Esophagus (tissue), 2 donors: ENCODE data around the gene HPSE2. TPM values are rescaled to one million over a fixed set of nuclear protein-coding genes. Genes with fewer than 3 reads are reported as not detected.

Source experiments
- H3K27ac ChIP-seq, 2 donors: one replicate each; pipeline ENCODE4 v1.5.1; 2013; ENCODE audit warnings: low read depth in 2 of 2, mild to moderate bottlenecking in 2 of 2, inconsistent platforms in 1 of 2, low read length in 1 of 2, moderate library complexity in 1 of 2
- H3K27me3 ChIP-seq, 2 donors: one replicate each; pipeline ENCODE4 v1.6.1; 2013; ENCODE audit warnings: low read length in 2 of 2, control low read depth in 1 of 2, mild to moderate bottlenecking in 1 of 2; ENCODE audit not compliant: insufficient read depth in 2 of 2, control insufficient read depth in 1 of 2
- H3K36me3 ChIP-seq, 2 donors: one replicate each; pipeline ENCODE4 v1.6.1; 2013; ENCODE audit warnings: low read length in 1 of 2; ENCODE audit not compliant: control insufficient read depth in 2 of 2, insufficient read depth in 2 of 2
- H3K4me1 ChIP-seq, 2 donors: one replicate each; pipeline ENCODE4 v1.6.1; 2013; ENCODE audit warnings: low read length in 1 of 2; ENCODE audit not compliant: control insufficient read depth in 2 of 2, insufficient read depth in 2 of 2
- H3K4me3 ChIP-seq, 2 donors: one replicate each; pipeline ENCODE4 v1.5.1; 2013; ENCODE audit warnings: low read length in 2 of 2, mild to moderate bottlenecking in 2 of 2, low read depth in 1 of 2, moderate library complexity in 1 of 2
- H3K9me3 ChIP-seq, 2 donors: one replicate each; pipeline ENCODE4 v1.6.1; 2013; ENCODE audit warnings: mild to moderate bottlenecking in 2 of 2, low read depth in 1 of 2, low read length in 1 of 2, moderate library complexity in 1 of 2; ENCODE audit not compliant: control insufficient read depth in 2 of 2, insufficient read depth in 1 of 2
- WGBS, 2 donors: extraction: QIAGEN DNeasy Blood & Tissue Kit; methylation state at CpG; one replicate each; pipeline ENCODE4 v1.1.7; 2013; 5-methylcytosine and 5-hydroxymethylcytosine counted together
- polyA plus RNA-seq, 2 donors: library from polyadenylated mRNA; stranded (reverse); fragments of 200-250 nt; gene quantifications; one replicate each; pipeline ENCODE4 v1.2.3, GENCODE V29; 2013
- donor health status: healthy with polysubstance abuse.
- donor health status: Bipolar disorder and iron deficiency.

HPSE2 gene
- polyA plus RNA-seq, 2 donors, result 2.1 to 3.5 TPM

DNA sequence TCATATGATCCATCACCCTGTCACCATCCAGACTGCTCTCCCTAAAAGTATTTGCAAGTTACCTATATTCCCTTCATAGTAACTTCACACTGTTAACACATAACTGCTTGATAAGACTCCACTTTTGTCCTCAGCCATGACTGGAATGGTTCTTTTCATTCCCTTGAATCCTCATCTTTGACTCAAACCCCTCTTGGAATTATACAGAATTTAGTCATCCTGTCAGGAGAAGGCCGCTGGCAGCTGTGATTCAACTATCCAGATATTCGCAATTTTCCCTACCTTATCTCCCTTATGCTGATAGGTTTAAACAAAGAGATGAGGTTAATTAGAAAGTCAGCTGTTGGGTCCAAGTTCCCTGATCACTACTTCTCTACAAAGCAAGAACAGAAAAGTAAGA, 646.0 kb downstream of the HPSE2 start:
- Histone ChIP-seq H3K4me1 (no peaks in the 10 kb centered on the region), H3K4me3 (no peak overlapping the region), H3K9me3 (no peaks in the 10 kb centered on the region), H3K27ac (no peak overlapping the region), H3K36me3 (no peaks in the 10 kb centered on the region), H3K27me3 (no peaks in the 10 kb centered on the region)
- 72 to 75% methylated on average over 2 of the region's 2 CpGs for WGBS, 2 donors

GRCh38 chr10:98589007-98589406, 646.6 kb downstream of the HPSE2 start:
- no peaks in the 10 kb centered on the region for H3K36me3 ChIP-seq
- no peaks in the 10 kb centered on the region for H3K27me3 ChIP-seq
- 64 to 70% methylated on average over 3 of the region's 3 CpGs for WGBS, 2 donors
- H3K27ac ChIP-seq, result no peak overlapping the region
- H3K9me3 ChIP-seq, result no peaks in the 10 kb centered on the region
- no peak overlapping the region for H3K4me3 ChIP-seq
- H3K4me1 ChIP-seq, result no peaks in the 10 kb centered on the region

GRCh38 chr10:98587156-98587837, 648.4 kb downstream of the HPSE2 start:
- H3K27me3 ChIP-seq, result no peaks in the 10 kb centered on the region
- no peak overlapping the region for H3K4me3 ChIP-seq
- 25 to 27% methylated on average over 2 of the region's 2 CpGs for WGBS, 2 donors
- no peaks in the 10 kb centered on the region for H3K9me3 ChIP-seq
- H3K27ac ChIP-seq, result no peak overlapping the region
- H3K36me3 ChIP-seq, result no peaks in the 10 kb centered on the region
- no peaks in the 10 kb centered on the region for H3K4me1 ChIP-seq

DNA sequence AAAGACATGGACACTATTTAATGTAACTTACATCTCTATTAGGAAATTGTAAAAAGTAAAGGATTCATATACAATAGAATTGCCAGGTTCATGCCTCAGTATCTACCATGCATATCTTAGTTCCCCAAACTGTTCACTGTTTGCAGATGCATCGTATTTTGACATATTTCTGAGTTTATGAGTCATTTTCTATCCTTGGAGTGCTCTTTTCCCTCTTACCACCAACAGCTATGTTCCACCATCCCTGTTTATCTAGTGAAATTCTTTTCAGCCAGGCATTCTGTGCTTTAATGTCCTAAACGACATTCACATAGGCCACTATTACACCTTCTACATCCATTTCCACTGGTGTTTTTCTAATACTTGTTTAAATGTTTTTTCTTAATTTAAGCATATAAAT, 649.6 kb downstream of the HPSE2 start:
- WGBS, 2 donors, result 61 to 70% methylated on average over 2 of the region's 2 CpGs
- Histone ChIP-seq H3K27ac (no peak overlapping the region), H3K27me3 (peaks cover 0 to 2% of the 10 kb centered on the region in 2 donors), H3K4me1 (no peaks in the 10 kb centered on the region), H3K4me3 (no peak overlapping the region), H3K36me3 (no peaks in the 10 kb centered on the region), H3K9me3 (no peaks in the 10 kb centered on the region)

GRCh38 chr10:98582363-98582762, 653.3 kb downstream of the HPSE2 start:
- Histone ChIP-seq H3K36me3 (no peaks in the 10 kb centered on the region), H3K4me1 (no peaks in the 10 kb centered on the region), H3K27ac (no peak overlapping the region), H3K27me3 (peaks cover 0 to 2% of the 10 kb centered on the region in 2 donors), H3K9me3 (no peaks in the 10 kb centered on the region), H3K4me3 (no peak overlapping the region)
- 29% methylated on average over 2 of the region's 2 CpGs for WGBS, 2 donors

DNA sequence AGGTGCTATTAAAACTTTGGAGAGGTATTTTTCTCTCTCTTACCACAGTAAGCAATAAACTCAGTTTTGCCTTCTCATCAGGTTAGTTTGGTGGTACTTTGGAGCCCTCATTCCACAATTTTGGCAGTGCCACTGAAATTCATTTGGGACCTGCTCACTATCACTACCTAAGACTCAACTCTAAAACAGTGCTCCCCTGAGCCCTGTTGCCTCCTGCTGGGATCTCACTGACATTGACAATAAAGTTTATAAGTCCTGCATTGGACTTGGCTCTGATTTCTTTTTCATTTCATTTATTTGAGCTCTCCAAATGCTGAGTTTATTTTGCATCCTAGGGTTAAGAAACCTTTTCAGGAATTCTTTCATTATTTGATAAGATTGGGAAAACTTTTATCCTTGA, 658.1 kb downstream of the HPSE2 start:
- Histone ChIP-seq H3K4me3 (no peak overlapping the region), H3K36me3 (no peaks in the 10 kb centered on the region), H3K4me1 (no peaks in the 10 kb centered on the region), H3K27ac (no peak overlapping the region), H3K27me3 (peaks cover 0 to 2% of the 10 kb centered on the region in 2 donors), H3K9me3 (no peaks in the 10 kb centered on the region)

- Histone ChIP-seq H3K27me3 (peaks cover 0 to 2% of the 10 kb centered on the region in 2 donors), H3K9me3 (no peaks in the 10 kb centered on the region), H3K36me3 (no peaks in the 10 kb centered on the region), H3K4me1 (no peaks in the 10 kb centered on the region), H3K4me3 (no peak overlapping the region), H3K27ac (no peak overlapping the region)
Measured at GRCh38 chr10:98577168-98577567, 658.5 kb downstream of the HPSE2 start.

GRCh38 chr10:98576096-98576495, 659.6 kb downstream of the HPSE2 start:
- no peaks in the 10 kb centered on the region for H3K36me3 ChIP-seq
- no peak overlapping the region for H3K27ac ChIP-seq
- WGBS, 2 donors, result 59 to 61% methylated on average over 4 of the region's 4 CpGs
- H3K4me3 ChIP-seq, result no peak overlapping the region
- no peaks in the 10 kb centered on the region for H3K9me3 ChIP-seq
- H3K4me1 ChIP-seq, result no peaks in the 10 kb centered on the region
- H3K27me3 ChIP-seq, result no peaks in the 10 kb centered on the region

DNA sequence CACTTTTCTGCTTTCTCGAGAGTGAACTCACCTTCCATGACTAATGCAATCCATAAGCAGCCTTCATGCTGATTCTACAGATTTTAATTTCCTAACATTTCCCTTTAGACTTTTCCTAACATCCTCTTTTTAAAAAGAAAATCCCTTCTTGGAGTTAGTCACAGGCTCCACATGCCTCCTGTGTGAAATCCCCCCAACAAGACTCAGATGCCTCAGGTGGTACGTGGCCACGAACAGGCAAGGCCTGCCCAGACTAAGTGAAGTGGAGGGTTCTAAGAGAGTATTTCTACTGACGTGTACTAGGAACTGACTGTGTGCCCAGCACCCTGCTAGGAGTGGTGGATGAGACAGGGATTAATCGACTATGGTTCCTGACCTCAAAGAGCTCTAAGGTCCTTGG, 663.1 kb downstream of the HPSE2 start:
- Histone ChIP-seq H3K9me3 (no peaks in the 10 kb centered on the region), H3K4me1 (no peaks in the 10 kb centered on the region), H3K36me3 (no peaks in the 10 kb centered on the region), H3K27ac (no peak overlapping the region), H3K27me3 (no peaks in the 10 kb centered on the region), H3K4me3 (no peak overlapping the region)
- WGBS, 2 donors, result 63 to 68% methylated on average over 5 of the region's 5 CpGs

GRCh38 chr10:98570834-98571233, 664.8 kb downstream of the HPSE2 start:
- Histone ChIP-seq H3K4me3 (no peak overlapping the region), H3K4me1 (no peaks in the 10 kb centered on the region), H3K36me3 (no peaks in the 10 kb centered on the region), H3K9me3 (no peaks in the 10 kb centered on the region), H3K27me3 (no peaks in the 10 kb centered on the region), H3K27ac (no peak overlapping the region)
- 60 to 71% methylated on average over 5 of the region's 5 CpGs for WGBS, 2 donors
